Endothelial cell of umbilical vein (primary cell): ENCODE results near the gene CTIF. TPM values are rescaled to one million over a fixed set of nuclear protein-coding genes. Genes with fewer than 3 reads are reported as not detected.

ENCODE experiments used
- BruUV-seq: library from RNA; stranded (reverse); fragments of 400-500 nt; replicated peaks from 2 replicates; lab custom pipeline; 2021; lab: Mats Ljungman, UMichigan
- CTCF ChIA-PET: fragments of 300-600, 350-600 bp; sonication (Branson Sonifier 250); formaldehyde crosslinking; loops from one replicate; lab custom pipeline; 2021; ENCODE audit warnings: antibody characterized with exemption, inconsistent platforms; lab: Charles Lee
- POLR2A ChIA-PET: fragments of 300-600, 350-600 bp; sonication (Branson Sonifier 250); formaldehyde crosslinking; loops from one replicate; lab custom pipeline; 2021; ENCODE audit warnings: antibody characterized with exemption, inconsistent platforms; lab: Charles Lee
- DNase-seq: peaks from one replicate; pipeline ENCODE4 v3.0.0-alpha.2; 2011; ENCODE audit warnings: low read depth, low spot score
- FAIRE-seq: peaks from 2 replicates; lab custom pipeline; 2011; peaks lifted over from hg19 to GRCh38; lab: Jason Lieb, UNC
- H2AFZ ChIP-seq: 2 replicates; pipeline ENCODE4 v1.6.0; 2012; ENCODE audit warnings: low read depth, low read length, control low read depth, inconsistent platforms
- H3K27ac ChIP-seq: 2 replicates; pipeline ENCODE4 v1.5.1; 2011; ENCODE audit warnings: low read depth, mild to moderate bottlenecking, control low read depth, low read length, moderate library complexity; ENCODE audit not compliant: insufficient read depth
- H3K27me3 ChIP-seq, 2 experiments: 2 replicates each; pipeline versions ENCODE4 v1.6.0 to v1.6.1; 2011; ENCODE audit warnings: low read length in 2 of 2, mixed read lengths in 1 of 2; ENCODE audit not compliant: control insufficient read depth in 2 of 2, insufficient read depth in 2 of 2
- H3K36me3 ChIP-seq, 2 experiments: 2 replicates in 1 of 2; 3 replicates in 1 of 2; pipeline ENCODE4 v1.5.1; 2011; ENCODE audit warnings: low read length in 2 of 2, mild to moderate bottlenecking in 1 of 2, moderate library complexity in 1 of 2; ENCODE audit not compliant: control insufficient read depth in 2 of 2, insufficient read depth in 2 of 2; ENCODE audit errors: extremely low read depth in 1 of 2
- H3K4me1 ChIP-seq: 3 replicates; pipeline ENCODE4 v1.5.1; 2011; ENCODE audit warnings: mild to moderate bottlenecking, low read length; ENCODE audit not compliant: control insufficient read depth, insufficient read depth; ENCODE audit errors: extremely low read depth
- H3K4me2 ChIP-seq: 2 replicates; pipeline ENCODE4 v1.6.1; 2011; ENCODE audit warnings: low read length, control low read depth, mixed read lengths; ENCODE audit not compliant: insufficient read depth
- H3K4me3 ChIP-seq, 3 experiments: fragments of 200-600 bp in 1 of 3; sonication (generic), shearing (Covaris generic) in 1 of 3; replicated peaks in 1 of 3; 2 replicates each; pipeline ENCODE4 v1.5.1; 2011 to 2016; ENCODE audit warnings: control low read depth in 3 of 3, low read length in 3 of 3, mild to moderate bottlenecking in 2 of 3, inconsistent platforms in 1 of 3, low read depth in 1 of 3, moderate library complexity in 1 of 3; ENCODE audit not compliant: insufficient read depth in 1 of 3
- H3K79me2 ChIP-seq: 2 replicates; pipeline ENCODE4 v1.6.0; 2012; ENCODE audit warnings: low read length, inconsistent platforms; ENCODE audit not compliant: control insufficient read depth, insufficient read depth
- H3K9ac ChIP-seq: replicated peaks from 2 replicates; pipeline ENCODE3; 2011; ENCODE audit warnings: low read length, control low read depth; ENCODE audit not compliant: insufficient read depth; ENCODE audit errors: extremely low read depth
- H3K9me1 ChIP-seq: replicated peaks from 3 replicates; pipeline ENCODE4 v1.6.0; 2011; ENCODE audit warnings: mild to moderate bottlenecking, low read length; ENCODE audit not compliant: control insufficient read depth, insufficient read depth; ENCODE audit errors: extremely low read depth
- H3K9me3 ChIP-seq: replicated peaks from 2 replicates; pipeline ENCODE4 v1.5.1; 2012; ENCODE audit warnings: low read length, inconsistent platforms; ENCODE audit not compliant: control insufficient read depth, insufficient read depth
- H4K20me1 ChIP-seq: replicated peaks from 2 replicates; pipeline ENCODE3; 2011; ENCODE audit warnings: mild to moderate bottlenecking, low read length; ENCODE audit not compliant: control insufficient read depth, insufficient read depth; ENCODE audit errors: extremely low read depth
- CTCF ChIP-seq, 2 donors: IDR thresholded peaks; 1 replicate in 1 of 2; 2 replicates in 1 of 2; pipeline ENCODE4 v1.5.1; 2011; ENCODE audit warnings: low read length in 2 of 2, mild to moderate bottlenecking in 2 of 2, moderate library complexity in 2 of 2, control low read depth in 1 of 2, inconsistent platforms in 1 of 2, low read depth in 1 of 2; ENCODE audit not compliant: insufficient read depth in 1 of 2; ENCODE audit errors: extremely low read depth in 1 of 2
- EZH2 ChIP-seq: IDR thresholded peaks from 2 replicates; pipeline ENCODE4 v1.6.1; 2012; ENCODE audit warnings: borderline replicate concordance, low read depth, mild to moderate bottlenecking, moderate library complexity, low read length, inconsistent platforms; ENCODE audit not compliant: severe bottlenecking
- FOS ChIP-seq: IDR thresholded peaks from 2 replicates; pipeline ENCODE4 v1.6.1; 2011; ENCODE audit warnings: mild to moderate bottlenecking, low read length, moderate library complexity, borderline replicate concordance; ENCODE audit not compliant: insufficient read depth
- GATA2 ChIP-seq: IDR thresholded peaks from 2 replicates; pipeline ENCODE4 v1.7.0; 2011; ENCODE audit warnings: low read depth, mild to moderate bottlenecking, moderate library complexity, mixed read lengths, low read length; ENCODE audit not compliant: insufficient read length, insufficient read depth
- MAX ChIP-seq: IDR thresholded peaks from 2 replicates; pipeline ENCODE4 v1.6.1; 2011; ENCODE audit not compliant: insufficient read depth, insufficient read length
- dilution Hi-C: fragments of 300-500 bp; cut with MboI; formaldehyde crosslinking; loops from one replicate; pipeline ENCODE4 v1.15.0; 2019; ENCODE audit warnings: low sequenced_read_pairs; ENCODE audit not compliant: extremely low pct_ligation_motif_present
- intact Hi-C: fragments of 100-400 bp; cut with micrococcal nuclease; formaldehyde crosslinking; loops from one replicate; pipeline ENCODE4 v1.10.0; 2022
- polyA plus RNA-seq, 4 experiments: library from polyadenylated mRNA; depleted of rRNA in 3 of 4; stranded (reverse) in 3 of 4; unstranded in 1 of 4; fragments of >200 nt; gene quantifications; 2 replicates each; pipeline versions ENCODE4 v1.2.1 to v1.2.3, GENCODE V29; 2011 to 2012; ENCODE audit warnings: missing spikeins in 1 of 4
- total RNA-seq: library from RNA; stranded (reverse); gene quantifications from 2 replicates; pipeline ENCODE4 v1.2.3, GENCODE V29; 2021

Gene CTIF
- total and polyA plus RNA-seq, 2 donors (not counting 3 experiments of a cell fraction or from before 2014, with no cell fraction given) = 20.9 to 57.7 TPM

GRCh38 chr18:48583573-48583972, 44.7 kb downstream of the CTIF start:
- FAIRE-seq (no peak), DNase-seq (no peak)
- H3K9me1 ChIP-seq = no peaks in the 10 kb centered on the region
- no peak overlapping the region for H2AFZ ChIP-seq
- H3K9me3 ChIP-seq = no peaks in the 10 kb centered on the region
- no peaks in the 10 kb centered on the region for H3K36me3 ChIP-seq
- CTCF ChIA-PET = no interaction called here
- BruUV-seq = no TSS peak
- H4K20me1 ChIP-seq = no peaks in the 10 kb centered on the region
- TF ChIP-seq EZH2 = no peak
- no peak for TF ChIP-seq MAX
- TF ChIP-seq GATA2 = no peak
- no peak overlapping the region for H3K4me2 ChIP-seq
- H3K4me3 ChIP-seq = no peak overlapping the region
- intact Hi-C loops (no loop called here), dilution Hi-C loops (no loop called here)
- H3K4me1 ChIP-seq = no peaks in the 10 kb centered on the region
- H3K27ac ChIP-seq = no peak overlapping the region
- H3K9ac ChIP-seq = no peak overlapping the region
- H3K27me3 ChIP-seq = no peaks in the 10 kb centered on the region
- POLR2A ChIA-PET = no interaction called here
- H3K79me2 ChIP-seq = peaks cover 9% of the 10 kb centered on the region

- CTCF ChIA-PET = no interaction called here
- H3K4me2 ChIP-seq = no peak overlapping the region
- no peaks in the 10 kb centered on the region for H4K20me1 ChIP-seq
- H3K9ac ChIP-seq = no peak overlapping the region
- no peaks in the 10 kb centered on the region for H3K9me3 ChIP-seq
- TF ChIP-seq CTCF (IDR thresholded peaks at IDR 0.05; ENCODE audit: extremely low read depth in 1 of 2, insufficient read depth in 1 of 2, low read depth in 1 of 2, low read length in 2 of 2) = no peak
- TF ChIP-seq FOS = no peak
- no peak for TF ChIP-seq MAX
- FAIRE-seq (no peak), DNase-seq (no peak)
- no TSS peak for BruUV-seq
- no peaks in the 10 kb centered on the region for H3K79me2 ChIP-seq
- H3K4me3 ChIP-seq = no peak overlapping the region
- POLR2A ChIA-PET = no interaction called here
- H3K36me3 ChIP-seq = no peaks in the 10 kb centered on the region
- no peak overlapping the region for H2AFZ ChIP-seq
- dilution Hi-C loops = no loop called here
- H3K9me1 ChIP-seq = no peaks in the 10 kb centered on the region
- H3K27me3 ChIP-seq = no peaks in the 10 kb centered on the region
- H3K27ac ChIP-seq = no peak overlapping the region
- H3K4me1 ChIP-seq = no peaks in the 10 kb centered on the region
- intact Hi-C loops = no loop called here
Measured at GRCh38 chr18:48589797-48590519, 51.1 kb downstream of the CTIF start.
